Measurements from ENCODE around the gene TLE4. TPM values are rescaled to one million over a fixed set of nuclear protein-coding genes. Genes with fewer than 3 reads are reported as not detected.

Gene TLE4
- total RNA-seq, 2 experiments from 2014 or later, result 125 to 136 TPM

- intact Hi-C loops (cut with DNase I, micrococcal nuclease), result loop anchor here in 1 of 2 experiments (10.0 kb wide), 1 partner anchor 174 kb away; no protein-coding TSS in a partner anchor
- Mint-ChIP-seq H3K36me3 (ENCODE audit: low read depth) (peaks cover 22% of the 10 kb centered on the region), H3K27ac (peak overlapping the region; percentile 22), H3K4me1 (ENCODE audit: low read depth) (peaks cover 97% of the 10 kb centered on the region), H3K4me3 (peak overlapping the region; percentile 43), H3K27me3 (no peaks in the 10 kb centered on the region), H3K9me3 (no peaks in the 10 kb centered on the region)
- Histone ChIP-seq H3K4me1 (ENCODE audit: insufficient read depth, low read length) (peaks cover 33% of the 10 kb centered on the region), H3K27ac (ENCODE audit: low read depth in 1 of 2, low read length in 2 of 2) (no peak overlapping the region), H3K9me3 (ENCODE audit: control insufficient read depth in 1 of 2, insufficient read depth in 1 of 2, low read length in 2 of 2) (no peaks in the 10 kb centered on the region), H3K36me3 (ENCODE audit: insufficient read depth, low read length) (no peaks in the 10 kb centered on the region), H3K27me3 (ENCODE audit: control insufficient read depth in 1 of 2, insufficient read depth in 2 of 2, low read length in 2 of 2) (no peaks in the 10 kb centered on the region), H3K4me3 (ENCODE audit: low read length) (no peak overlapping the region)
- no peak for TF ChIP-seq CTCF (IDR thresholded peaks at IDR 0.05)
- ChIA-PET CTCF (no interaction called here), POLR2A (no interaction called here)
- ATAC-seq (ENCODE audit: poor library complexity) (no peak), DNase-seq (no peak)
Measured at GRCh38 chr9:79578891-79579290, 7.1 kb downstream of the TLE4 start.

GRCh38 chr9:79579624-79580023, 7.9 kb downstream of the TLE4 start:
- DNase-seq (no peak), ATAC-seq (ENCODE audit: poor library complexity) (no peak)
- no peaks in the 10 kb centered on the region for H3K9me3 ChIP-seq (ENCODE audit: control insufficient read depth in 1 of 2, insufficient read depth in 1 of 2, low read length in 2 of 2)
- H3K36me3 ChIP-seq (ENCODE audit: insufficient read depth, low read length), result no peaks in the 10 kb centered on the region
- no peak overlapping the region for H3K27ac ChIP-seq (ENCODE audit: low read depth in 1 of 2, low read length in 2 of 2)
- Mint-ChIP-seq H3K27ac (no peak overlapping the region), H3K36me3 (ENCODE audit: low read depth) (peaks cover 20% of the 10 kb centered on the region), H3K27me3 (no peaks in the 10 kb centered on the region), H3K4me1 (ENCODE audit: low read depth) (peaks cover 97% of the 10 kb centered on the region), H3K9me3 (no peaks in the 10 kb centered on the region), H3K4me3 (no peak overlapping the region)
- no peaks in the 10 kb centered on the region for H3K27me3 ChIP-seq (ENCODE audit: control insufficient read depth in 1 of 2, insufficient read depth in 2 of 2, low read length in 2 of 2)
- peaks cover 36% of the 10 kb centered on the region for H3K4me1 ChIP-seq (ENCODE audit: insufficient read depth, low read length)
- ChIA-PET POLR2A (interaction anchor here (1.3 kb wide), 1 partner anchor 8 kb away, joined by 15 read pairs; the partner anchor contains the start of gene TLE4), CTCF (no interaction called here)
- intact Hi-C loops (cut with DNase I, micrococcal nuclease), result loop anchor here in 1 of 2 experiments (10.0 kb wide), 1 partner anchor 175 kb away; no protein-coding TSS in a partner anchor
- H3K4me3 ChIP-seq (ENCODE audit: low read length), result no peak overlapping the region
- TF ChIP-seq CTCF (IDR thresholded peaks at IDR 0.05), result no peak

GRCh38 chr9:79580055-79580454, 8.3 kb downstream of the TLE4 start:
- H3K27me3 Mint-ChIP-seq, result no peaks in the 10 kb centered on the region
- H3K27me3 ChIP-seq (ENCODE audit: control insufficient read depth in 1 of 2, insufficient read depth in 2 of 2, low read length in 2 of 2), result no peaks in the 10 kb centered on the region
- peaks cover 97% of the 10 kb centered on the region for H3K4me1 Mint-ChIP-seq (ENCODE audit: low read depth)
- no peaks in the 10 kb centered on the region for H3K9me3 ChIP-seq (ENCODE audit: control insufficient read depth in 1 of 2, insufficient read depth in 1 of 2, low read length in 2 of 2)
- H3K27ac Mint-ChIP-seq, result peak overlapping the region; percentile 73
- H3K36me3 ChIP-seq (ENCODE audit: insufficient read depth, low read length), result no peaks in the 10 kb centered on the region
- peak overlapping the region; percentile 4 for H3K4me3 Mint-ChIP-seq
- no peak for TF ChIP-seq CTCF (IDR thresholded peaks at IDR 0.05)
- H3K9me3 Mint-ChIP-seq, result no peaks in the 10 kb centered on the region
- CTCF ChIA-PET, result no interaction called here
- POLR2A ChIA-PET, result interaction anchor here (1.3 kb wide), 1 partner anchor 8 kb away, joined by 15 read pairs; the partner anchor contains the start of gene TLE4
- intact Hi-C loops (cut with DNase I, micrococcal nuclease), result no loop called here
- DNase-seq (no peak), ATAC-seq (ENCODE audit: poor library complexity) (no peak)
- H3K4me1 ChIP-seq (ENCODE audit: insufficient read depth, low read length), result peaks cover 33% of the 10 kb centered on the region
- peaks cover 20% of the 10 kb centered on the region for H3K36me3 Mint-ChIP-seq (ENCODE audit: low read depth)
- H3K4me3 ChIP-seq (ENCODE audit: low read length), result no peak overlapping the region
- H3K27ac ChIP-seq (ENCODE audit: low read depth in 1 of 2, low read length in 2 of 2), result no peak overlapping the region

All from CD4-positive, alpha-beta T cell (primary cell).